T-helper 1 cell (primary cell): ENCODE measurements around the gene DOCK1.
"Not testable (repeated sequence)": the region's sequence is repeated elsewhere in the genome, so short reads cannot be mapped to it uniquely, and the experiment has no call there.

Experiments
- DNase-seq, 5 donors: peaks; one replicate each; pipeline ENCODE4 v3.0.0-alpha.2; 2012 to 2020

DOCK1 gene

DNA sequence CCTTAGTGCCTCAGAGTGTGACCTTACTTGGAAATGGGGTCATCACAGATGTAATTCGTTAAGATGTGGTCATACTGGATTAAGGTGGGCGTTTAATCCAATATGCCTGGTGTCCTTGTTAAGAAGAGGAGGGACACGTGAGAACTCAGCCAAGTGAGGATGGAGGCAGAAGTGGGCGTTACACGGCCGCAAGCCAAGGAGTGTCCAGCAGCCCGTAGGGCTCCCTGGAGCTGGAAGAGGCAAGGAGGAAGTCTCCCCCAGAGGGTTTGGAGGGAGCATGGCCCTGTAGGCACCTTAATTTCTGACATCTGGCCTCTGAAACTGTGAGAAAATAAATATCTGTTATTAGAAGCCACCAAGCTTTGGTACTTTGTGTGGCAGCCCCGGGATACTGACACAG is 21.3 kb downstream of the DOCK1 start:
- no peak for DNase-seq

DNA sequence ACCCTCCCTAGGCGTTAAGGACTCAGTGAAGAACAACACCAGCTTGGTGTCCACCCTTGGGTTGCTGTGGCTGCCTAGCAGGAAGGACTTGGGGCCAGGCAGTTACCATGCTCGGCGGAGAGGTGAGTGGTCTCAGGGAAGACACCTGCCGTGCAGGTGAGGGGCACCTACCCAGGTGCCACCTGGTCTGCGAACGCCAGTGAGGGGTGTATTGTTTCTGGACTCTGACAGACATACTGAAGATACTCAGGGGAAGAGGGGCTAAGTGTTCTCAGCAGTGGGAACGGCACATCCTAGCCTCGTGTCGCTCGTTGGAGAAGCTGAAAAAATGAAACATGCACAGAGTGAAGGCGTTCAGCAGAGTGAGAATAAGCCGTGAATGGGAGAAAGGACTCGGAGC is 22.6 kb downstream of the DOCK1 start:
- DNase-seq: no peak

DNA sequence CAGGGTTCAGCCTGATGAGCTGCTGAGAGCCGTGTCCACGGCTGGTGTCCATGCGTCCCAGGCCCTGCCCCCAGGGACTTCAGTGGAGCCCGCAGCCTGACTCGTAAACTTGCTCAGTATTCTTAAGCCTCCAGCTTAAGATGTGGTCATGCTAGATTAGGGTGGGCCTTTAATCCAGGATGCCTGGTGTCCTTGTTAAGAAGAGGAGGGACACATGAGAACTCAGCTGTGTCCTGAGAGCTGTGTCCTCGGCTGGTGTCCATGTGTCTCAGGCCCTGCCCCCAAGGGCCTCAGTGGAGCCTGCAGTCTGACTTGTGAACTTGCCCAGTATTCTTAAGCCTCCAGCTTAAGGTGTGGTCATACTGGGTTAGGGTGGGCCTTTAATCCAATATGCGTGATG is 23.0 kb downstream of the DOCK1 start:
- no peak for DNase-seq

DNA sequence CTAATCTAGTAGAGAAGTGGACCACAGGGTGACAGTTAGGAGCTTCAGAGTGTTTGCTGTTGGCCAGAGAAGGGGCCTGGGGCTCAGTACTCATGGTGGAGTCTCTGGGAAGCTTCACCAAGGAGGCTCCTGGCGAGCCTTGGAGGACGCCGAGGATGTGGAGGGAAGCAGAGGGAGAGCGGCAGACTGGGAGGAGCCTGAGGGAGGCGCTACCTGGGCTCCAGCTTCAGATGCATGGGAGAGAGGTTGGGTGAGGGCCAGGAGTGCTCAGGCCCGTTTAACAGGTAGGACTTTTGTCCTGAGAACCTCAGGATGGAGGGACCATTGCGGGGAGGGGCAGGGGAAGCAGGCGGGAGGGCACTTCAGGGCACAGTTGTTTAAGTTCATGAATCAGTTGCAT is 24.2 kb downstream of the DOCK1 start:
- DNase-seq: no peak

DNA sequence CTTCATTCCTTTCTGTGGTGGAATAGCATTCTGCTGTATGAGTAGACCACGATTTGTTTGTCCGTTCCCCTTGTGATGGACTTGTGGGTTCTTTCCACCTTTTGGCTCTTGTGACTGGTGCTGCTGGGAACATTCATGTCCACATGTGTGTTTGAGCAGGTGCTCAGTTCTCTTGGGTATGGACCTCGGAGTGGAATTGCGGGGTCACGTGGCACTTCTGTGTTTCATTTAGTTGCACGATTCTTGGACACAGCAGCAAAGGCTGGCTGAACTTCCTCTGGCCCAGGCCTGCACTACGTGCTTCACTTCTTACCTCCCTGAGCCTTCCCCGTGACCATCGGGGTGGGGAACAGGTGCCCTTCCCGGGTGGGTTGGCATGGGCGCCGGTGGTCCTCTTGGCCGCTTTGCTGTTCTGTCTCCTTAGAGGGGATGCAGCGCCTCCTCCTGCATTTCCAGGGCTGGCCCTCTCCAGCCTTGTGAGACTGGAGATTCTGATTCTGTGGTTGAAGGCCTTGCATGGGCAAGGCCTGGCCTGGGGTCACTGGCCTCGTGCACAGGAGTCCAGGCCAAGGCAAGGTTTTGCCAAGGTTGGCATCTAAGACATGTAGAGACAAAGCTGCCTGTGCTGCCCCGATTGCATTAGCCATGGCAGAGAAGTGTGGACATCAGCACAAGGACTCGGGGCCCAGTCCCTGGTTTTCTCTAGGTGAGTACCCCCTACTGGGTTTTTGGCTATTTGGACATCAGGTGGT is 25.1 kb downstream of the DOCK1 start:
- no peak for DNase-seq

DNA sequence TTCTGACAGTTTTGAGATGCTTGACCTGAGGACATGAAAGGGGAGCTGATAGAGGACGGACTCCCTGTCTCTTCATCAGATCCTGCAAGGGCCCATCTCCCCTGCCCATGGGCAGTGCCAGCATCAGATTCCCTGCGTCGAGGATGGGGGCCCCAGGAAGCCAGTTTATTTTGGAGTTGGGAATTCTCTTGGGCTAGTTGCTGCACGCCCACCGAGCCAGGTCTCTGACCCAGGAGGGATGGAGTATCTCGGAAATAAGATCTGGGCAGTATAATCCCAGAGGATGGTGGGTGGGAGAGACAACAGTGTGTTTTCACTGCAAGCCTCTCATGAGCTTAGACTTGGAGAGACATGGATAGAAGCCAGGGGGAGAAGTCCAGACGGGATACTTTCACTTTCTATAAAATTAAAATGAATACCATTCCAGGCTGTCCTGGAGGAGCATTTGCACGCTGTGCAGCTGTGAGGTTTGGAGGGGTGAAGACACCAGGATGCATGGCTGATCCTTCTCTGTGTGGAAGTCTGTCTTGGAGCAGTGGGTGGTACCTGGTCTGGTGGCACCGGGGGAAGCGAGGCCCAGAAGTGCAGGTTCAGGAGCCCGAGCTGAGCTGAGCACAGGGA is 25.8 kb downstream of the DOCK1 start:
- DNase-seq: no peak

DNA sequence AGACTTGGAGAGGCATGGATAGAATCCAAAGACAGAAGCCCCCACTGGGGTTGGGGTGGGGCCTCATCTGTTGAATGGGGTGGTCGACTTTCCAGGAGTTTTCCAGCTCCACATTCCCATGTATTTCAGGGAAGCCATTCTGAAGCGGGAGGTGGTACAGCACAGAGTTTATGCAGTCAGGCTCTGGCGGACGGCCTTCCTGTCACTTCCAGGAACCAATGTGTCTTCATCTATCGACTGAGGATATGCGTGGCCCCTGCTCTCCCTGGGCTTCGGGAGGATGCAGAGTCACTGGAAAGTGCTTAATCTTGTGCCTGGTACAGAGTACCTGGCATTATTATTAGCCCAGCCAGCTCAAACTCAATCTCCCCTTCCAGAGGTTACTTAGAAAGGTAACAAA is 26.3 kb downstream of the DOCK1 start:
- no peak for DNase-seq

DNA sequence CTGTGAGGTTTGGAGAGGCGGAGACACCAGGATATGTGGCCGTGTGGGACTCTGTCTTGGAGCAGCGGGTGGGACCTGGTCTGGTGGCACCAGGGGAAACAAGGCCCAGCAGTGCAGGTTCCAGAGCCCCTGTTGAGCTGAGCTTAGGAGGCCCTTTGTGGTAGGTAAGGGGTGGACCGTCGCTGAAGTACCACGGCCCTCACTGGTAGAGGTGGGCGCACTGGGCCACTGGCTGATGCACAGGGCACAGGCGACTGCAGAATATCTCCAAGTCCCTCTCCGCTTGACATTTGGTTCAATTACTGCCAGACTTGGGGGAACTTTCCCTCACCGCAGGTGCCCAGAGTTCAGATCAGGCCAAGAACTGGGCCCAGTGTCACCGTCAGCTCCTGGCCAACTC is 27.3 kb downstream of the DOCK1 start:
- no peak for DNase-seq

DNA sequence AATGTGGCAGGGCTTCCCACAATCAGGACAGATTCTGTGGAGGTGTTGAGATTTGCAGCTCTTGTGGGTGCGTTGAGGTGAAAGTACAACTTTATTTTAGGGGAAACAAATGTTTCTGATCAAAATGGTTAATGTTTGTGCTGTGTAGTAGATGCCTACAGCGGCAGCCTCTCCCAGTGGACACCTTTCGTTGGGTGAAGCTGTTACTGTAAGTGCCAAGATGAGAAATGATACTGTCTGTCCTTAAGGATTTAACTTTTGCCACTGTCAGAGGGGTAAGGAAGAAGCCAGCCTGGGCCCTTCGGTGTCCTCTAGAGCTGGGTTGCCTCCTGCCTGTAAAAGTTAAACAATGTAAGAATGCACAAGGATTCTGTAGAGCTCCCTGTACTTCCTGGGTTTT is 27.9 kb downstream of the DOCK1 start:
- DNase-seq: no peak

DNA sequence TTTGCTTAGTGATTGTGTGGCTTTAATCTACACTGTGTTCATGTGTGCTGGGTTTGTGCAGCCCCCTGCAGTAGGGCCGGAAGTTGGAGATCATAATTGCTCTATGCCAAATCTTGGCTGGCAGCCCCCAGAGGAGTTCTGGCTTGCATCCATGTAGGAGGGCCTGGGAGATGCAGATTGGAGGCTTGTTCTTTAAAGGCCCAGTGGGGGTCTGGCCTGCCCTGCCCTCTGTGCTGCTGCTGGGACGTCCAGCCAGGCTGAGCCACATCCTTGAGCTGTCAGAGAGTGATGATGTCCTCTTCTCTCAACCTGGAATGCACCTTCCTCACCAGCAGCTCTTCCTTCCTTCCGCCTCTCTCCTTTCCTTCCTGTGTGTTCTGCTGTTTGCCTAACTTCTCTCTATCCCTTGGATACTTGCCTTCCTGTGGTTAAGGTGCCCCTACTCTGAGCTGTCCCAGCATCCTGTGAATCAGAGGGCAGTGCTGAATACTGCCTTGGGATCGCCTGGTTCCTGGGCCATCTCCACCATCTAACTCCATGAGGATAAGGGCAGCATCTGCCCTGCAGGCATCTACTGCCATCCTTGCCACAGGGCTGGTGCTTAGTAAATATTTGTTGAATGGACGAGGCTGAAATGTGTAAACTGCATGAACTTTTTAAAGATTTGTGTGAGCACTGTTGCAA is 30.2 kb downstream of the DOCK1 start:
- DNase-seq: no peak

DNA sequence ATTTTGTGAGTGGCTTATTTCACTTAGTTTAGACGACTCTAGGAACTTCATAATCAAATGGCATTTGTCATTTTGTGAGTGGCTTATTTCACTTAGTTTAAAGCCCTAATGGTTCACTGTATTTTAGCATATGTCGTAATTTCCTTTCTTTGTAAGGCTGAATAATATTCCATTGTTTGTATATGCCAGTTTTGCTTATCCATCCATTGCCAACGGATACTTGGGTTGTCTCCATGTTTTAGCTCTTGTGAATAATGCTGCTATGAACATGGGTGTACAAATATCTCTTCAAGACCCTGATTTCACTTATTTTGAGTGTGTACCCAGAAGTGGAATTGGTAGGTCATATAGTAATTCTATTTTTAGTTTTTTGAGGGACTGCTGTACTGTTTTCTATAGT is 31.8 kb downstream of the DOCK1 start:
- no peak for DNase-seq

DNA sequence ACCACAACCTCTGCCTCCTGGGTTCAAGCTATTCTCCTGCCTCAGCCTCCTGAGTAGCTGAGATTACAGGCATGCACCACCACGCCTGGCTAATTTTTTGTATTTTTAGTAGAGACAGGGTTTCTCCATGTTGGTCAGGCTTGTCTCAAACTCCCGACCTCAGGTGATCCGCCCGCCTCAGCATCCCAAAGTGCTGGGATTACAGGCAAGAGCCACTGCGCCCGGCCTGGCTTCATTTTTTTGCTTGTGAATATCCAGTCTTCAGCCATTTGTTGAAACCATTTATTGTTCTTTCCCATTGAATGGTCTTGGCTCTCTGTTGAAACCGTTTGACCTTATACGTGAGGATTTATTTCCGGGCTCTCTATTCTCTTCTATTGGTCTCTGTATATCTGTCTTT is 32.9 kb downstream of the DOCK1 start:
- DNase-seq: not testable (repeated sequence)

DNA sequence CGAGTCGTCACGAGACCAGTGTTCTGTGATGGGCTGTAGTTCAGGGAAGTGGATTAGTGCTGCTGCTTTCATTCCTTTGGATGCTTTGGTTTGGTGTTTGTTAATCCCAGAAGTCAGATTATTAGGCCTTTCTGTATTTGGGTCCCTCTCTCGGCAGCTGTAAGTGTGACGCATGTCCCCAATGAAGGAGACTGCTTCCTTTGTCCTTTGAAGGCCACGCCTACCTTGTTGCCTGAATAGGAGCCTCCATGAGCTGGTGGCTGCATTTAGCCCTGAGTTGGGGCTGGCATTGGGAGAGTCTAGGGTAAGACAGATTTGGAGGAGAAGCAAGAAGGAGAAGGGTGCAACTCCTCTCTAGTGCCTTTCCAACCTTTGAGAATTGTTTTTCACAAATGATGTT is 34.5 kb downstream of the DOCK1 start:
- DNase-seq: no peak

DNA sequence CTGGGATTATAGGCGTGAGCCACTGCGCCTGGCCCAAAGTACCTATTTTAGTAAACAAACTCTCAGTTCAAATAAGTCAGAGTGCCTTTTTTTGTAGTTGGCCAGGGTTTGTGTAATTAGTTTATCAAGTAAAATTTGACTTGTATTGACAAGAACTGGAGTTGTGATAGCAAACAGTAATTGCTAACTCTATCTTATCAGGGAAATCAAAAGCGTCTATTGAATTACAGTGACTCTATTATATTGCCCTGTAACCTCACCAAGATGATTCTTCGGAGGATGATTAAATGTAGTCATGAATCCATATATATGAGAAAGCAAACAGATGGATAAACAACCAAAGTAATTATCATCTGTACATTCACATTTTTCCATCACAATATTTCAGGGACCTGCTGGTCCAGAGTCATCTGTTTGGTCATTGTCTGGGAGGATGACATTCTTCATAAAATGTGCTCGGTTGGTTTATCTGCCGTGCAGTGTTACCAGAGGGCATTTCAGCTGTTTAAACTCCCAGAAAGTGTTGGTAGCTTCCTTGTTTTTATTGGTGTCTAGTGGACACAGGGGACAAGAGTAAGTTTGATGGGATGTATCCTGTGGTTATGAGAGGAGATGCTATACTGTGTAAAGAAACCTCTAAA is 35.6 kb downstream of the DOCK1 start:
- DNase-seq: no peak

DNA sequence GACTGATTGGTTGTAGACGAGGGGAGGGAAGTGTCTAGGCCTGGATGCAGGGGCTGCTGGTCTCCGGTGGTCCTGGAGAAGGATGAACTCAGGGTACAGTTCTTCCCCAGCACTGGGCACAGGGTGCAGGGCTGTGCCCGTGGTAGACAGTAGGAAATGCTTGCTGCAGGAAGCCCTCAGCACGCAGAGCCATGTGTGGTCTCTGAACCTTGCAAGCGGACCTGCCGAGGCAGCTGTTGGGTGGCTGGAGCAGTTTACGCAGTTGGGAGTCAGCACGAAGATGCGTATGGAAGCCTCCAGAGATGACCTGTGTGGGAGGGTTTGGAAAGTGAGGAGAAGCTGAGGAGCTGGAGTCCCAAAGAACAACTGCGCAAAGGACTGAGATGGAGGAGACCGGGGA is 39.0 kb downstream of the DOCK1 start:
- DNase-seq: no peak

DNA sequence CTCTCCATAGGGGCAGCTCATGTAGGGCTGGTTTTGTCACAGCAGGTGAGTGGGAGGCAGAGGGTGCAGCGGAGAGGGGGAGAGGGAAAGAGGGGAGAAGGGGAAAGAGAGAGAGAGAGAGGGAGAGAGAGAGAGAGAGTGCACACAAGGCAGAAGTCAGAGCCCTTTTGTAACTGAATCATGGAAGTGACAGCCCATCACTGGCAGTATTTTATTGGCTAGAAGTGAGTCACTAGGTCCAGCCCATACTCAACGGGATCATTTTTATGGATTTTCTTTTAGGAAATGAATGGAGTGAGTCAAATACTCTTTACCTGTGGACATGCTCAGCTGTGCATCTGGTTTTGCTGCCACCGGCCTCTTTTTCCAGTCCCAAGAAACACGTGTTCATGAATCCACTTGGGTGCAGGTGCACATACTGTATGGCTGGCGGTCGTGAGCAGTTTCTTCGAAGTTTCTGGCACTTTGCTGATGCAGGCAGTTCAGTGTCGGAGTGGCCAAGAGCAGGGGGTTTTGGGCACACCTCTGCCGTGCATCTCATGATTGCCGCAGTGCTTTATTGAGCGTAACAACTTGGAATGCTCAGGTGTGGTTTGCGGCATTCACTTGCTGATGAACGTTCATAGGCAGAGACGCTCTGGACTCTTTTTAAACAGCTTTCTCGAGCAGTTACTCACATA is 40.3 kb downstream of the DOCK1 start:
- no peak for DNase-seq

DNA sequence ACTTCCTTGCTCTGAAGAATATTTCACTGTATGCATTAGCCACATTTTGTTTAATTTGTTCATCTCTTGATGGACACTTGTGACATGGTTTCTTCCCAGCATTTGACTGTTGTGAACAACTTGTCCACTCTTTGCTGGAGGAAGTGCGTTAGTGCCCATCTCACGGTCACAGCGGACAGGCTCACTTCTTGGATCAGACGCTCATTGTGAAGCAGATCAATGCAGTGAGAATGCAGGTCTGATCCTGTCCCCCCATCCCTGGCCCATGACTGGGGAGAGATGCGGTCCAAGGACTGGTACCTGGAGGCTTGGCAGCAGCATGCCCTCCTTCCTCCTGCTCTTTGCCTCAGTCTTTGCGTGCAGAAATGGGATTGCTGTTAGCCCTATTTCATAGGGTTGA is 41.5 kb downstream of the DOCK1 start:
- DNase-seq: no peak

DNA sequence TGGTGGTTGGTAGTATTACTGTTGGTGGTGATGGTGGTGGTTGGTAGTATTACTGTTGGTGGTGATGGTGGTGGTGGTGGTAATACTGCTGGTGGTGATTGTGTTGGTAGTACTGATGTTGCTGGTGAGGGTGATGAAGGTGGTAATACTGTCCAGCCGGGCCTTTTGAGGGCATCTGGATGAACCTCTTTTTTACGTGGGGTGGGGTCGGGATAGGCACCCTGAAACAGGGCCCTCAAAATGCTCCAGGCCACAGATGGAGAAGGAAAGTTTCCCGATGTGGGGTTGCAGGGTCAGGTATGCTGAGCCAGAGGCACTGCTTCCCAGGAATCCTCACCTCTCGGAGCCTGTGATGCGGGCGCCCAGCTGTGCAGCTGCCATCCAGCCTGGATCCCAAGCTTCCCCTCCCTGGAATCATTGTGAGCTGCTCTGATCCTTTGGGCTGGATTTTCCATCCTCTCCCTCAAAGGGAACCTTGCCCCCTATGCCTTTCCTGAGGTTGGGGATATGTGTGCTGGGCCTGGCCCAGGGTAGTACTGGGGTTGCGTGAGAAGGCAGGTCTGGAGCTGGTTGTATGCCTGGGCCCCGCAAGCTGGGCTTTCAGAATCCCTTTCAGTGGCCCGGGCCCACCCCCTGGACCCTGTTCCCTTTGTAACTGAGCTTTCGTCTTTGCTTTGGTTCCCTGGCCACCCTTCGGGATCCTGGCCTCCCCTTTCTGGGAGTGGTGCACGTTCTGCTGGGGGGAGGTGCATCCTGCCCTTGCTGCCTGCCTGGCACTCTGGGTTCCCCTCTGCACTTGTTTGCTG is 43.3 kb downstream of the DOCK1 start:
- no peak for DNase-seq

DNA sequence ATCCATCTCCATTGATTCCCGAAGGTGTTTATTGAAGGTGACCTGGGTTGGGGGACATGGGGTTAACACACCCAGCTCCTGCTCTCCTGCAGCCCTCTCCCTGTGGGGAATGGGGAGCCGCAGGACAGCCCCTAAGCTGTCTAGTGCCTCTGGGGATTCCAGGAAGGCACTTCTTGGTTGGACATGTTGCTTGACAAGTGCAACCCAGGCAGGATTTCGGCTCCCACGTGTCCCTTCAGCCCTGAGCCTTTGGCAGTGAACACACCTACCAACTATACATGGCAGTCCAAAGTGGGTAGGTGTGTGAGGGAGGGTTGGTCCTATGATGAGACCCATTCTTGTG is 43.9 kb downstream of the DOCK1 start:
- DNase-seq: no peak

DNA sequence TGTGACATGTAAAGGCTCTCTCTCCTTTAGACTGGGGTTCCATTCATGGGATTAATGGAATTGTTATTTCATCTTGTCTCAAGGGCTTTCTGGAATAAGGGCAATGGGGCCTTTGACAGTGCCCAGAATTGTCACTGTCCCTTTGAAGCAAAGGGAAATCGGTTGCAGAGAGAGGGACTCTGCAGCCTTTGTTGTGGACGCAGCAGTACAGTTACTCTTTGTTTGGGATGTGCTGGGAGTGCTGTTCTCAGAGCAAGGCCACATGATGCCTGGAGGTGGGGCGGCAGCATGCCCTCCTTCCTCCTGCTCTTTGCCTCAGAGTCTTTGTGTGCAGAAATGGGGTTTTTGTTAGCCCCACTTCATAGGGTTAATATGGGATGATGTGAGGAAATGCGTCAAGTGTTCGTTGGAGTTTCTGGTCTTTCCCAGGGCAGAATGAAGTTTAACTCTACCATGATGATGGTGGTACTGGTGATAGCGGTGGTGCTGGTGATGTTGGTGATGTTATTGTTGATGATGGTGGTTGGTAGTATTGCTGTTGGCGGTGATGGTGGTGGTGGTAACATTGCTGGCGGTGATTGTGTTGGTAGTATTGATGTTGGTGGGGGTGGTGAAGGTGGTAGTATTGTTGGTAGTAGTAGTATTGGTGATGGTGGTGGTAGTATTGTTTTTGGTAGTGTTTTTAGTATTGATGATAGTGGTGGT is 45.3 kb downstream of the DOCK1 start:
- no peak for DNase-seq

DNA sequence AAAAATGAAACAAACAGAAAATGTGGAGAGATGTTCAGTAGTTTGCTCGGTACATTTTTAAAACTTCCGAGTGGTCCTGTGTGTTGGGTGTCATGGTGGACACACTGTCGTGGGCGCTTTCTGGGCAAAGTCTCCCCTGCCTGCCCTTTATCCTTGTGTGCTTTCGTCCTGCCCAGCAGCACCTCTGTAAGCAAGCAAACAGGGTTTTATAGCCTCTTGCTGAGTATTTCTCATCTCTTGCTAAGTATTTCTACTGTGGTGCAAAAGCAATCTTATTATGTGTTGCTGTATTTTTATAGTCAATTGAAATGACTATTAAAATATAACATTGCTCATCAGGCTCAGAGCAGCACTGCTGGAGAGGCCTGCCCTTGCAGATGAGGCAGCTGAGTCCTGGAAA is 48.7 kb downstream of the DOCK1 start:
- no peak for DNase-seq

DNA sequence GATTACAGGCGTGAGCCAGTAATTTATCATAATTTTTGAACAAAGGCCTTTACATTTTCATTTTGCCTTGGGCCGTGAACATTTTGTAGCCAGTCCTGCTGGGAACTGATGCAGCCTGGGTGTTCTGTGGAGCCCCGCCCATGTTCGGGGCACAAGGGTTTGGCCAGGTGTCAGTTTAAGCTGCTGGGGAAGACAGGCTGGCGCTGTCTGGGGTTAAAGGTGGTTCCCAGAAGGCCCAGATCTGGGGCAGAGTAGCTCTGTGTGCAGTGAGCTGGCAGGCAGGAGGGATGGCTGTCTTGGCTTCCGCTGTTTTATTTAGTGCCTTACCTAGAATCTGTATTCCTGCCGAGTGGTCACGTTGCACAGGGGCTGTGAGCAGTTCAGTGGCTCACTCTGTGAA is 50.2 kb downstream of the DOCK1 start:
- DNase-seq: no peak
